ENCODE measurements around the gene TMEM225B.

DNA sequence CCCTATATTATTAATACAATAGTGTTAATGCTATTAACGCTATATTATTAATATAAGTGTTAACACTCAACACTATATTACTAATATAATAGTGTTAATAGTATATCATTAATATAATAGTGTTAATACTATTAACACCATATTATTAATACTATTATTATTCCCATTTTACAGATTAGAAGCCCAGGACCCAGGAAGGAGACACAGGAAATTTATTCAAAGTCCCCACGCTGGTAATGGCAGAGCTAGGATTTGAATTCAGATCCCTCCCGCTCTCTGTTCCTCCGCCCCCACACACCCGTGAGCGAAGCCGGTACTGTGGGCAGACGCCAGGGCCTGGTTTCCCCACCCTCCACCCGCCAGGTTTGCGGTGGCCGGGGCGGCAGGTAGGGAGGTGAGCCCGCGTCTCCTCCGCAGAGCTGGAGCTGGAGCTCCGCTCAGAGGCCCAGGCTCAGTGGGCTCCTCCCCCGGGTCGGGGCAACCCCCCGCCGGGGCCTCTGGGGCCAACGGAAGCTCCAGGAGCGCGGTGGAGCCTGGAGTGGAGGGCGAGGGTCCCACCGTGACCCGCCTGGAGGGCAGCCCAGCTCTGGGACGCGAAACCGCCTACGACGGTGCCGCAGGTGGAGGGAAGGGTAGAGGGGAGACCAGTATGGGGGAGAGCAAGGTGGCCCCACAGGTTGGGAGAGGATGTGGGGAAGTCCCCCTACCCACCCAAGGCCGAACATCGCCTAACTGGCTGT lies at the start of gene TMEM225B:
- no peak for TF ChIP-seq CTCF (IDR thresholded peaks at IDR 0.05)
- TF ChIP-seq POLR2A (IDR thresholded peaks at IDR 0.05) = no peak
- no peak for TF ChIP-seq POLR2AphosphoS5 (IDR thresholded peaks at IDR 0.05)

Data from breast epithelium (tissue), 3 donors.